Osteocyte (in vitro differentiated cells): ENCODE data around the gene MAP2K6. TPM values are rescaled to one million over a fixed set of nuclear protein-coding genes. Genes with fewer than 3 reads are reported as not detected.

ENCODE experiments used
- DNase-seq: peaks from one replicate; pipeline ENCODE4 v3.0.0; 2021; ENCODE audit warnings: mixed read lengths; ENCODE audit not compliant: unreplicated experiment; ENCODE audit errors: extremely low spot score
- H3K27ac Mint-ChIP-seq: one replicate; pipeline ENCODE4 v1.8.0; 2021; ENCODE audit warnings: mild to moderate bottlenecking, mixed read lengths; ENCODE audit not compliant: unreplicated experiment
- H3K27me3 Mint-ChIP-seq: one replicate; pipeline ENCODE4 v1.8.0; 2021; ENCODE audit warnings: mixed read lengths; ENCODE audit not compliant: unreplicated experiment
- H3K36me3 Mint-ChIP-seq: one replicate; pipeline ENCODE4 v1.8.0; 2021; ENCODE audit warnings: mixed read lengths; ENCODE audit not compliant: unreplicated experiment
- H3K4me1 Mint-ChIP-seq: one replicate; pipeline ENCODE4 v1.8.0; 2021; ENCODE audit warnings: mixed read lengths; ENCODE audit not compliant: unreplicated experiment
- H3K4me3 Mint-ChIP-seq: one replicate; pipeline ENCODE4 v1.8.0; 2021; ENCODE audit warnings: mild to moderate bottlenecking, moderate library complexity, mixed read lengths; ENCODE audit not compliant: unreplicated experiment
- H3K9me3 Mint-ChIP-seq: one replicate; pipeline ENCODE4 v1.8.0; 2021; ENCODE audit warnings: mixed read lengths; ENCODE audit not compliant: unreplicated experiment
- total RNA-seq: library from RNA; stranded (reverse); gene quantifications from 2 replicates; pipeline ENCODE4 v1.2.1, GENCODE V29; 2021
- TF ChIP-seq, protein P1 (sequence below): fragments of 200-600 bp; sonication (generic); IDR thresholded peaks from 2 replicates; pipeline ENCODE4 v1.5.0; 2021; ENCODE audit warnings: antibody characterized with exemption, mild to moderate bottlenecking, moderate library complexity

Gene MAP2K6
- total RNA-seq, 1 donor from 2014 or later = 2.8 TPM

DNA sequence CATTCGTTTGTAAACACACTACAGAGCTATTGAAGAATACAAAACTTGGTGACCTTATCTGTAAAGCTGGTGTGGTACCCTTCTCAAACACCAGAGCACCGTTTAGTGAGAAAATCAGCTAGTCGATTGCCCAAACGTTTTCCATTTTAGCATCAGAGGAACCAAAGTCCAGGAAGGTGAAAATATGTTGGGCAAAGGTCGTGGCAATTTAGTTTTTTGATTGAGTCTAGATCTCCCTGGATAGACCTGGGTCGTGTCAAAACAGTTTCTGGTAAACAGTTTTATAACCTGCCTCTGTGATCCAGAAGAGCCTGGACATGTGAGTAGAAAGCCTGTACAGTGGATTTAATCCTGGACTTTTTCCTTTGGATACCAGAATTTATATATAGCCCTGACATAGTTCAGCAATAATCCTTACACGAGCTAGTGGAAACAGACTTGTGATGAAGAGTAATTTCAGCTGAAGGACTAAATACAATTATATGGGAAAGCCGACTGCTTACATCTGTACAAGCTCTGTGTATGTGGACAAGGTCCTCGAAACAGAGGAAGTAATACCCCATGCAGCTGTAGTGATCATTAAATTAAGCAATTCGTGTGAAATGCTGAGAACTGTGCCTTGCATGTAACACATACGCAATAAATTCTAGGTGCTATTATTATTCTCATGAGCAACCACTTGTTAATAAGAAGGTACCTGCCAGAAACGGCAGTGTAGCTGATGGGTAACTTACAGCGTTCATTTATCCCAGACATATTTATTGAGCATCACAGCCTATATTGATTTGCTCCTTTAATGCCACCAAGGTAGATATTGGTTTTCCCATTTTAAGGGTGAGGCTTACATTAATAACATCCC is 72.5 kb downstream of the MAP2K6 start:
- H3K36me3 Mint-ChIP-seq = peaks cover 2% of the 10 kb centered on the region
- TF ChIP-seq, protein P1, sequence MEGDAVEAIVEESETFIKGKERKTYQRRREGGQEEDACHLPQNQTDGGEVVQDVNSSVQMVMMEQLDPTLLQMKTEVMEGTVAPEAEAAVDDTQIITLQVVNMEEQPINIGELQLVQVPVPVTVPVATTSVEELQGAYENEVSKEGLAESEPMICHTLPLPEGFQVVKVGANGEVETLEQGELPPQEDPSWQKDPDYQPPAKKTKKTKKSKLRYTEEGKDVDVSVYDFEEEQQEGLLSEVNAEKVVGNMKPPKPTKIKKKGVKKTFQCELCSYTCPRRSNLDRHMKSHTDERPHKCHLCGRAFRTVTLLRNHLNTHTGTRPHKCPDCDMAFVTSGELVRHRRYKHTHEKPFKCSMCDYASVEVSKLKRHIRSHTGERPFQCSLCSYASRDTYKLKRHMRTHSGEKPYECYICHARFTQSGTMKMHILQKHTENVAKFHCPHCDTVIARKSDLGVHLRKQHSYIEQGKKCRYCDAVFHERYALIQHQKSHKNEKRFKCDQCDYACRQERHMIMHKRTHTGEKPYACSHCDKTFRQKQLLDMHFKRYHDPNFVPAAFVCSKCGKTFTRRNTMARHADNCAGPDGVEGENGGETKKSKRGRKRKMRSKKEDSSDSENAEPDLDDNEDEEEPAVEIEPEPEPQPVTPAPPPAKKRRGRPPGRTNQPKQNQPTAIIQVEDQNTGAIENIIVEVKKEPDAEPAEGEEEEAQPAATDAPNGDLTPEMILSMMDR = no peak
- H3K9me3 Mint-ChIP-seq = no peaks in the 10 kb centered on the region
- H3K27ac Mint-ChIP-seq = no peak overlapping the region
- no peak for DNase-seq
- H3K27me3 Mint-ChIP-seq = peaks cover 3% of the 10 kb centered on the region
- H3K4me3 Mint-ChIP-seq = no peak overlapping the region
- H3K4me1 Mint-ChIP-seq = peaks cover 16% of the 10 kb centered on the region

- H3K27ac Mint-ChIP-seq = no peak overlapping the region
- H3K27me3 Mint-ChIP-seq = peaks cover 3% of the 10 kb centered on the region
- no peak overlapping the region for H3K4me3 Mint-ChIP-seq
- H3K9me3 Mint-ChIP-seq = no peaks in the 10 kb centered on the region
- no peak for DNase-seq
- peaks cover 26% of the 10 kb centered on the region for H3K4me1 Mint-ChIP-seq
- H3K36me3 Mint-ChIP-seq = peaks cover 2% of the 10 kb centered on the region
- TF ChIP-seq, protein P1 = no peak
Observed at GRCh38 chr17:69489313-69489712, 74.8 kb downstream of the MAP2K6 start.

- Mint-ChIP-seq H3K9me3 (no peaks in the 10 kb centered on the region), H3K27ac (peak overlapping the region; percentile 54), H3K4me3 (no peak overlapping the region), H3K27me3 (no peaks in the 10 kb centered on the region), H3K4me1 (peaks cover 16% of the 10 kb centered on the region), H3K36me3 (peaks cover 2% of the 10 kb centered on the region)
- no peak for DNase-seq
- TF ChIP-seq, protein P1 = no peak
Observed at GRCh38 chr17:69492410-69493071, 78.0 kb downstream of the MAP2K6 start.

DNA sequence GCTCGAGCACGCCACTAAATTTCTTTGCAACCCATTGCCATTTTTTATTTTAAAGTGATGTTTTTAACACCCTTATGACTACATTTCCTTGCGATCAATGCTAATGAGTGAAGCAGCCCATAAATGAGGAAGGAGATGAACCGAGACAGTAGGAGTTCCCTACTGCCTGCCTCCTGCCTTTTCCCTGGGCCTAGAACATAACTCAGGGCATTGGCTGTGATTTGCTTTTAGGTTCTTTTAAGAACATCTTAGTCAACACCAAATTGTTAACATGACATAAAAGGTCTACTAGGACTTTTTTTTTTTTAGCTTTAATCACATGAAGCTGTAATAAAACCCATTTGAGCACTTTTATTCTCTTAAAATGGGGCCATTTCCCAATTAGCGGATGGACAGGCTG is 81.3 kb downstream of the MAP2K6 start:
- Mint-ChIP-seq H3K9me3 (no peaks in the 10 kb centered on the region), H3K27ac (no peak overlapping the region), H3K27me3 (no peaks in the 10 kb centered on the region), H3K4me3 (no peak overlapping the region), H3K4me1 (peaks cover 20% of the 10 kb centered on the region), H3K36me3 (no peaks in the 10 kb centered on the region)
- TF ChIP-seq, protein P1 = no peak
- no peak for DNase-seq

GRCh38 chr17:69497161-69497560 is 82.7 kb downstream of the MAP2K6 start:
- no peak for DNase-seq
- Mint-ChIP-seq H3K27me3 (no peaks in the 10 kb centered on the region), H3K36me3 (no peaks in the 10 kb centered on the region), H3K27ac (no peak overlapping the region), H3K4me3 (no peak overlapping the region), H3K9me3 (no peaks in the 10 kb centered on the region), H3K4me1 (peaks cover 25% of the 10 kb centered on the region)
- TF ChIP-seq, protein P1 = no peak
